ENCODE results near the gene SWT1. TPM values are rescaled to one million over a fixed set of nuclear protein-coding genes. Genes with fewer than 3 reads are reported as not detected.

SWT1 gene
- total RNA-seq, 1 donor from 2014 or later: 6.9 TPM

DNA sequence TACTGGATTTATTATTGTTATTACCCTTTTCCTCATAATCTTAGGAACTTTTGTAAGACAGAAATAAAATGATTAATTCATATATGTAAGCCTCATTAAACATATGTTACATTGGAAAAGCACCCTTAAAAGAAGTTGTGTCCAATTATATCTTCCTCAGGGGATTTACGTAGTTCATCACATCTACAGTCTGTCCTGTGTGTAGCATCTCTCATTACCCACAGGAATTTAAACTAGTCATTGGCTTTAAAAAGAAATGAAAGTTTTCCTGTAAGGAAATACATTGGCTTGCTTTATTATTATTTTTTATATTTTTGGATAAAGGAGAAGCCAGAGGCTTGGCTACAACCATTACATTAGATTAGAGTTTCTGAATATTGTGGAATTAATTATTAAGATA, 56.1 kb downstream of the SWT1 start:
- H3K4me1 ChIP-seq: no peaks in the 10 kb centered on the region
- H3K27ac ChIP-seq: no peak overlapping the region

DNA sequence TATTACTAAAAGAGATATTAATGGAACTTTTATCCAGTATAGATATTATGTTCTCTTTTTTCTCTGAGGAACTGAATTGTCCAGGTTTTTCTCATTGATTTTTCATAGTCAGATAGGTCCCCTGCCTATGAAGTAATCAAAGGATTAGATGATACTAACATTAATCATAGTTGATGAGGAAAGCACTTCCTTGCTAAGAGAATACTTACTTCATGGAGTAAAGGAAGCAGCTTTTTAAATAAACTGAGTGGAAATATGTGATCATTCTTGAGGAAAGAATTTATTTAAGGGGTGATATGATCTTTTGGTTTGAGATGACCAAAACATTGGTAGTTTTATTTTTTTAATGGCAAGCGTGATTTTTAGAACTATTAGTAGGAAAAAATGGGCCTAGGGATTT, 58.9 kb downstream of the SWT1 start:
- TF ChIP-seq, protein P1, sequence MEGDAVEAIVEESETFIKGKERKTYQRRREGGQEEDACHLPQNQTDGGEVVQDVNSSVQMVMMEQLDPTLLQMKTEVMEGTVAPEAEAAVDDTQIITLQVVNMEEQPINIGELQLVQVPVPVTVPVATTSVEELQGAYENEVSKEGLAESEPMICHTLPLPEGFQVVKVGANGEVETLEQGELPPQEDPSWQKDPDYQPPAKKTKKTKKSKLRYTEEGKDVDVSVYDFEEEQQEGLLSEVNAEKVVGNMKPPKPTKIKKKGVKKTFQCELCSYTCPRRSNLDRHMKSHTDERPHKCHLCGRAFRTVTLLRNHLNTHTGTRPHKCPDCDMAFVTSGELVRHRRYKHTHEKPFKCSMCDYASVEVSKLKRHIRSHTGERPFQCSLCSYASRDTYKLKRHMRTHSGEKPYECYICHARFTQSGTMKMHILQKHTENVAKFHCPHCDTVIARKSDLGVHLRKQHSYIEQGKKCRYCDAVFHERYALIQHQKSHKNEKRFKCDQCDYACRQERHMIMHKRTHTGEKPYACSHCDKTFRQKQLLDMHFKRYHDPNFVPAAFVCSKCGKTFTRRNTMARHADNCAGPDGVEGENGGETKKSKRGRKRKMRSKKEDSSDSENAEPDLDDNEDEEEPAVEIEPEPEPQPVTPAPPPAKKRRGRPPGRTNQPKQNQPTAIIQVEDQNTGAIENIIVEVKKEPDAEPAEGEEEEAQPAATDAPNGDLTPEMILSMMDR (IDR thresholded peaks at IDR 0.05): no peak
- TF ChIP-seq POLR2A (IDR thresholded peaks at IDR 0.05) (no peak), POLR2AphosphoS5 (IDR thresholded peaks at IDR 0.05; ENCODE audit: insufficient read depth in 1 of 2, low read depth in 1 of 2) (no peak)
- Histone ChIP-seq H3K4me3 (no peak overlapping the region), H3K27ac (no peak overlapping the region), H3K4me1 (no peaks in the 10 kb centered on the region), H3K27me3 (no peaks in the 10 kb centered on the region), H3K9me3 (no peaks in the 10 kb centered on the region), H3K36me3 (peaks cover 0 to 9% of the 10 kb centered on the region in 2 donors)
- no peak for DNase-seq (ENCODE audit: extremely low spot score in 2 of 2)
- intact Hi-C loops (cut with DNase I): no loop called here

More for the DNA sequence above, 56.1 kb downstream of the SWT1 start:
- peaks cover 0 to 13% of the 10 kb centered on the region in 2 donors for H3K36me3 ChIP-seq
- no peak for DNase-seq (ENCODE audit: extremely low spot score in 2 of 2)
- intact Hi-C loops (cut with DNase I): no loop called here
- no peaks in the 10 kb centered on the region for H3K27me3 ChIP-seq
- no peaks in the 10 kb centered on the region for H3K9me3 ChIP-seq
- no peak for TF ChIP-seq POLR2A (IDR thresholded peaks at IDR 0.05)
- no peak overlapping the region for H3K4me3 ChIP-seq

- H3K4me1 ChIP-seq: no peaks in the 10 kb centered on the region
- H3K27me3 ChIP-seq: no peaks in the 10 kb centered on the region
- no peaks in the 10 kb centered on the region for H3K9me3 ChIP-seq
- DNase-seq (ENCODE audit: extremely low spot score in 2 of 2): no peak
- no peak overlapping the region for H3K27ac ChIP-seq
- intact Hi-C loops (cut with DNase I): no loop called here
- H3K4me3 ChIP-seq: no peak overlapping the region
- TF ChIP-seq POLR2A (IDR thresholded peaks at IDR 0.05) (no peak), POLR2AphosphoS5 (IDR thresholded peaks at IDR 0.05; ENCODE audit: insufficient read depth in 1 of 2, low read depth in 1 of 2) (no peak)
- TF ChIP-seq, protein P1 (IDR thresholded peaks at IDR 0.05): no peak
- peaks cover 0 to 25% of the 10 kb centered on the region in 2 donors for H3K36me3 ChIP-seq
Observed at GRCh38 chr1:185224132-185224531, 67.2 kb downstream of the SWT1 start.

- H3K36me3 ChIP-seq: peaks cover 0 to 21% of the 10 kb centered on the region in 2 donors
Observed at GRCh38 chr1:185227161-185227560, 70.2 kb downstream of the SWT1 start.

GRCh38 chr1:185228979-185229378, 72.0 kb downstream of the SWT1 start:
- Histone ChIP-seq H3K27me3 (no peaks in the 10 kb centered on the region), H3K4me1 (no peaks in the 10 kb centered on the region), H3K4me3 (no peak overlapping the region), H3K27ac (no peak overlapping the region), H3K9me3 (no peaks in the 10 kb centered on the region), H3K36me3 (peaks cover 0 to 13% of the 10 kb centered on the region in 2 donors)
- intact Hi-C loops (cut with DNase I): no loop called here
- TF ChIP-seq, protein P1 (IDR thresholded peaks at IDR 0.05): no peak
- TF ChIP-seq POLR2AphosphoS5 (IDR thresholded peaks at IDR 0.05; ENCODE audit: insufficient read depth in 1 of 2, low read depth in 1 of 2) (no peak), POLR2A (IDR thresholded peaks at IDR 0.05) (no peak)
- DNase-seq (ENCODE audit: extremely low spot score in 2 of 2): no peak

More at GRCh38 chr1:185227161-185227560, 70.2 kb downstream of the SWT1 start:
- H3K9me3 ChIP-seq: no peaks in the 10 kb centered on the region
- TF ChIP-seq, protein P1 (IDR thresholded peaks at IDR 0.05): no peak
- TF ChIP-seq POLR2AphosphoS5 (IDR thresholded peaks at IDR 0.05; ENCODE audit: insufficient read depth in 1 of 2, low read depth in 1 of 2): no peak
- TF ChIP-seq POLR2A (IDR thresholded peaks at IDR 0.05): no peak
- no peak overlapping the region for H3K27ac ChIP-seq
- no peak overlapping the region for H3K4me3 ChIP-seq
- intact Hi-C loops (cut with DNase I): no loop called here
- no peaks in the 10 kb centered on the region for H3K27me3 ChIP-seq
- no peak for DNase-seq (ENCODE audit: extremely low spot score in 2 of 2)
- no peaks in the 10 kb centered on the region for H3K4me1 ChIP-seq

Measured in vagina (tissue), 2 donors.